Stimulated activated CD8-positive, alpha-beta memory T cell treated with anti-CD3 and anti-CD28 coated beads, Interleukin-7, amount 100 ng/mL, for 48 hours (primary cell): Measurements from ENCODE around the gene FERMT2.

Experiments
- DNase-seq, 2 donors: peaks; one replicate each; pipeline ENCODE4 v3.0.0-alpha.2; 2020; ENCODE audit warnings: low read depth in 1 of 2; ENCODE audit errors: extremely low read depth in 1 of 2

FERMT2 gene

DNA sequence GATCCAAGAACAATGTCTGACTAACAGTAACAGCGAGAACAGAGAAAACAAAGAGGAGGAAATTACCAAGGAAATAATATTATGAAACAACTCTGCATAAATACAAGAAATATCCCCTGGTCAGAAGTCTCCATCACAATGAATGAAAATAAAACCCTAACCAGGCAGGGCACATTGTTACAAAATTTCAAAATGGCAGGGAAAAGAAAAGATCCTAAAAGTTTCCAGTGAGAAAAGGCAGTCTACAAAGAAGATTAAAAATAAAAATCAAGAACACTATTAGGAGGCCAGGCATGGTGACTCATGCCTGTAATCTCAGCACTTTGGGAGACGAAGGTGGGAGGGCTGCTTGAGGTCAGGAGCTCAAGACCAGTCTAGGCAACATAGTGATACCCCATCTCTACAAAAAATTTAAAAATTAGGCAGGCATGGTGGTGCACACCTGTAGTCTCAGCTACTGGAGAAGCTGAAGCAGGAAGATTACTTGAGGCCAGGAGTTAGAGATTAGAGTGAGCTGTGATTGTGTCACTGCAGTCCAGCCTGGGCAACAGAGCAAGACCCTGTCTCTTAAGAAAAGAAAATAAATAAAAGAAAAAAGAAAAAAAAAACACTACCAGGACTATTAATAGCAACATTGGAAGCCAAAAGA lies 47.8 kb downstream of the FERMT2 start:
- no peak for DNase-seq

DNA sequence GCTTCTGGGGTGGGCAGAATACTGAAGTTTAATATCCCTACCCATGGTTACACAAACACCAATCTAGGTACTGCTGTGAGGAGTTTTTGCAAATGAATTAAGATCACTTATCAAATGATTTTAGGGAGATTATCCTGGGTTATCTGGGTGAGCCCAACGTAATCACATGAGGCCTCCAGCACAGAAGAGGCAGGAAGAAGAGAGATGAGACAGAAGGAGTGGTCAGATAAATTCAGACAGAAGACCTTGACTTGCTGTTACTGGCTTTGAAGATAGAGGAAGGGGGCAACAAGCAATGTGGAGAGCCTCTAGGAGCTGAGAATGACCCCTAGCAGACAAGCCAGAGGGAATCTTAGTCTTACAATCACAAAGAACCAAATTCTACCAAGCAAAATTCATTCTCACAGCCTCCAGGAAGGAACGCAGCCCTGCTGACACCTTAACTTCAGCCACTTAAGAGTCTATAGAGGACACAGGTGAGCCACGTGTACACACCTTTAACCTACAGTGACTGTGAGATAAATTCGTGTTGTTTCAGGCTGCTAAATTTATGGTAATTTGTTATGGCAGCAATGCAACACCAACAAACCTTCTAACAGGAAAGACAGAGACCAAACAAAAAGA lies 49.4 kb downstream of the FERMT2 start:
- no peak for DNase-seq

DNA sequence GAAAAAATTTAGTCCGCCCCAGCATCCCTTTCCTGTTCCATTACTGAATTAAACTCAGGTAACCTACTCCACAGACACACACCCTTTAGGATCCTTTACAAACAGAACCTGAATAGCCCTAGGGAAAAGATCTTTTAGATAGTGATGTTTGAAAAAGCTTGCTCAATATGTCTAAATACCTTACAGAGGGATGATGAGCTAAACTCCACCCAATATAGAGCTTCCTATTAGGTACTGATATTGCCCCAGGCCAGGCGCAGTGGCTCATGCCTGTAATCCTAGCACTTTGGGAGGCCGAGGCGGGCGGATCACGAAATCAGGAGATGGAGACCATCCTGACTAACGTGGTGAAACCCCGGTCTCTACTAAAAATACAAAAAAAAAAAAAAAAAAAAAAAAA lies 50.1 kb downstream of the FERMT2 start:
- no peak for DNase-seq

DNA sequence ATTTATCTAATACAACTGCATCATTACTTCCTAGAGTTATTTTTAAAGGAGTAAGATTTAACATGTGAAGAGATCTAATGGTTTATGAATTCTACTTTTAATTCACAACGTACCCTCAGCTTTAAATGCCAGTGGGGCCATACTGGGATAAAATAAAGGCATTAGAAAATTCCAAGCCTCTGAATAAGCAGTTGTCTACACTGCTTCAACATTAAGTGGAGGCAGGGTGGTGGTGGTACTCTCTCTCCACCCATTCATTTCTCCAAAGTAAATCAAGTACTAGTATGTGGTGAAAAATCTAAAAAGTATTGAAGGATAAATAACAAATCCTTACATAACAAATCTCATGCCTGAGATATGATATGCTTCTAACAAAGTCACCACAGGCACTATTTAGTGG lies 52.4 kb downstream of the FERMT2 start:
- no peak for DNase-seq

DNA sequence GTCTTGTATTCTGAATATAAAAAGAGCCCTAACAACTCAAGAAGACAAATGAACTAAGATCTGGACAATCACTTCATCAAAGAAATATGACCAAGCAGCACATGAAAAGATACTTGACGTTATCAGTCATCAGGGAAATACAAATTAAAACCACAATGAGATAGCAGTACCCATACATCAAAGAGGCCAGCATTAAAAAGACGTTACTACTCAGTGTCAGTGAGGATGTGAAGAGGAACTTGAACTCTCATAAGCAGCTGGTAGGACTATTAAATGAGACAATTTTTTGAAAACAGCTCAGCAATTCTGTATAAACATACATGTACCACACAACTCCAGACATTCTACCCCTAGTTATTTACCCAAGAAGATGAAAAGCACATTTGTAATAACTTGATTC lies 55.9 kb downstream of the FERMT2 start:
- DNase-seq: no peak

DNA sequence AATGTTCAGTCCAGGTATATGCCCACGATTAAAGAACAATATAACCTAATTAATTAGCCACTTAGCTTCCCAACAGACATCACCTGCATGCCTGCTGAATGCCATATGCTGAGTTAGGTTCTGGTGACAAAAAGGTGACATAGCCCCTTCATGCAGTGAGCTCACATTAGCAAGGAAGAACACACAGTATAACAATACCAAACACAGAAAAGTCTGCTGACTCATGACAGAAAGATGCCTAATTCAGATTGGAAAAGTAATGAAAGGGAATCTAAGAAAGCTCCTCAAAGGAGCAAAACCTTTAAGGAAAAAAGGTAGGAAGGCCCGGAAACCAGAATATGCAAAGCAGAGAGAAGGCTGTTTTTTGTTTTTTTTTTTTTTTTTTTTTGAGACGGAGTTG lies 59.0 kb downstream of the FERMT2 start:
- DNase-seq: no peak

DNA sequence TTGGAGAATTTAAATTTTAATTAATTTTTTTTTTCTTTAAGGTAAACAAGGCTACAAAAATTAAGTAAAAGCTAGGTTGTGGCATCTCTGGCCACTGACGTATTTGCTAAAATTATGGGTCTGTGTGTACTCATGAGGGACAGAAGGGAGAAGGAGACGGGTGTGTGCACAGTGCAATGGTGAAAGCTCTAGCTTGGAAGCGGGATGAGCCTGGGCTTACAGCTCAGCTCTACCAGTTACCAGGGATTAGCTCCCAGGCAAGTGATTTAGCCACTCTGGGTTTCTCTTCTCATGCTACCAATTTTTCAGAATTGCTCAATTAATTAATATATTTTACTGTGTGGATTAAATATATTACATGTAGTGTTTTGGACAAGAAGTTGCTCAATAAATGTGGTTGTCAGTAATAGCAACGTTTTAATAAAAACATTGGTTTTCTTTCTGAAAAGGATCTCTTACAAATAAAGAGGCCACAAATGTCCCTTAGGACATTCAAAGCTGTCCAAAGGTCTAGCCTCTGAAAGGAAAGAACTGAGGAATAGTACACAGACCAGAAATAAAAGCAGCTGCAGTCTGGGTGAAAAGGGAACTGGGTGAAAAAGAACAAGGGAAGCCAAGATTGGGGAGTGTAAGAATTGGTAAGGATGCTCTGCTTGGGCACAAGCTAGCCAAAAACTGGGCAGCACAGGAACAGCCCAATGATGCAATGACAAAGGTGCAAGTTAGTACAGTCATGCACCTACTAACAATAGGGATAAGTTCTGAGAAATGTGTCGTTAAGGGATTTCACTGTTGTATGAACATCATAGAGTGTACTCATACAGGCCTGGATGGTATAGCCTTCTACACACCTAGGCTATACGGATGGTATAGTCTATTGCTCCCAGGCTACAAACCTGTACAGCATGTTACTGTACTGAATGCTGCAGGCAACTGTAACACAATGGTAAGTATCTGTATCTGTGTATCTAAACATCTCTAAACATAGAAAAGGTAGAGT lies 61.7 kb downstream of the FERMT2 start:
- DNase-seq: no peak

DNA sequence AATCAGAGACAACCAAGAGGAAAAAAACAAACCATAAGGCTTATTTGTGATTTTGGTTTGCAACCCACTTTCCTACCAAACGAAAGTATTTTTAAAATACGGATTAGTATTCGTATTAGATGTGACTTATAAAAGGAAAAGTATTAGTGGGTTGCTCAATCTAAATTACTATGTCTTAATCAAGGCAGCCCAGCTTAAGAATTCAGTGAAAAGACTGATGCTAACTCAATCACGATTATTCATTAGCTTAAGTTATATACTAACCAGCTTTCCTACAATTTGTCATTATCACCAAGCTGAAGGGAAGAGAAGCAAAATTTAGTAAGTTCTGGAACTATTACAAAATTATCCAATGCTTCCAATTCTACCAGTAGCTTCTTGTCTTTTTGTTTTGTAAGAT lies 62.7 kb downstream of the FERMT2 start:
- DNase-seq: no peak

DNA sequence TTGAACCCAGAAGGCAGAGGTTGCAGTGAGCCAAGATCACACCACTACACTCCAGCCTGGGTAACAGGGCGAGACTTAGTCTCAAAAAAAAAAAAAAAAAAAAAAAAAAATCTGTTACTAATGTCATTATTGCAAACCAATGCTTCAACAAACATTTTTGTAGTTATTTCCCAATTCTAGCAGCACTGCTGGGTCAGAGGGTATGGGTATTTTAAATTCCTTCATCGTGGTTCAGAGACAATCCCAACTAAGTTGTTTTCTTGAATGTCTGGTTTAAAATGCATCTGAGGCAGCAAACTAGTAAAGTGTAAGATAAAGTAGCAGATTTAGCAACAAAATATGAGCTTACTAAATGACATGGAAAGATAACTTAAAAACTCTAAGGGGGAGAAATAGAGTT lies 65.6 kb downstream of the FERMT2 start:
- DNase-seq: no peak

DNA sequence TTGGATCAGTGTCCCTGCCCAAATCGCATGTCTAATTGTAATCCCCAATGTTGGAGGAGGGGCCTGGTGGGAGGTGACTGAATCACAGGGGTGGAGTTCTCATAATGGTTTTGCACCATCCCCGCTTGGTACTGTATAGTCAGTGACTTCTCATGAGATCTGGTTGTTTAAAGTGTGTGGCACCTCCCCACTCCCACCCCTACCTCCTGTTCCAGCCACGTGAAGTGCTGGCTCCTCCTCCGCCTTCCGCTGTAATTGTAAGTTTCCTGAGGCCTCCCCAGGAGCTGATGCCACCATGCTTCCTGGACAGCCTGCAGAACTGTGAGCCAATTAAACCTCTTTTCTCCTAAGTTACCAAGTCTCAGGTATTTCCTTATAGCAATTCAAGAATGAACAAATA lies 67.2 kb downstream of the FERMT2 start:
- no peak for DNase-seq

DNA sequence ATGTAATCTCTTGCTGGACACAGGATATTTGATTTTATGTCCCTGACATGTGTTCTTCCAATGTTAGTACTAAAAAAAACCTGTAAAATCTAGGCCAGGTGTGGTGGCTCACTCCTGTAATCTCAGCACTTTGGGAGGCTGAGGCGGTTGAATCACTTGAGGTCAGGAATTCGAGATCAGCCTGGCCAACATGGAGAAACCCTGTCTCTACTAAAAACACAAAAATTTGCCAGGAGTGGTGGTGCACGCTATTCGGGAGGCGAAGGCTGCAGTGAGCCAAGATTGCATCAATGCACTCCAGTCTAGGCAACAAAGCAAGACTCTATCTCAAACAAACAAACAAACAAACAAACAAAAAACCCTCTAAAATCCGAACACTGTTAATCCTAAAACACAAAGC lies 68.0 kb downstream of the FERMT2 start:
- DNase-seq: no peak

DNA sequence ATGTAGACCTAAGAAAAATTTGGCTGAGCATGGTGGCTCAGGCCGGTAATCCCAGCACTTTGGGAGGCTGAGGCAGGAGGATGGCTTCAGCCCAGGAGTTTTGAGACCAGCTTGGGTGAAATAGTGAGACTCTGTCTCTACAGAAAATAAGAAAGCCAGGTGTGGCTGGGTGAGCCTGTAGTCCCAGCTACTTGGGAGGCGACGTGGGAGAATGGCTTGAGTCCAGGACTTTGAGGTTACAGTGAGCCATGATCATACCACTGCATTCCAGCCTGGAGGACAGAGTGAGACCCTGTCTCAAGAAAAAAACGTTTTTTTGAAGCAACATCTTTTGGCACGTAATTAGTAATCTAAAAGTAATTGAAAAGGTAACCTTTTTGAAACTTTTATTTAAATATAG lies 70.9 kb downstream of the FERMT2 start:
- DNase-seq: no peak

DNA sequence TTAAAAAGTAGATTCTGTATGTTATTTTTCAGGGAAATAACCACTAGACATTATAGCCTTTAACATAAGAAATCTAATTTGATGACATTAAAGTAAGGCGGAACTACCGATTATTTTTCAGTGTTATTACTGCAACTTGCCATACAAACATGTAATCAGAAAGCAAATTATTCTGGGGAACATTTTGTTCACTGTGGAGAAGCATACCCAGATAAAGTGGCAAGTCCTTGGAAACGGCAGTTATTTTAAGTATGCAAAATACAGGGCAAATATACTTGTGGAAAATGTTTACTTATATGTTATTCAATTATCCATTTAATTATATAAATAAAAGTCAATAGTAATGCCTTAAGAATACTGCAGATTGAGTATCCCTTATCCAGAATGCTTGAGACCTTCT lies 71.9 kb downstream of the FERMT2 start:
- no peak for DNase-seq

DNA sequence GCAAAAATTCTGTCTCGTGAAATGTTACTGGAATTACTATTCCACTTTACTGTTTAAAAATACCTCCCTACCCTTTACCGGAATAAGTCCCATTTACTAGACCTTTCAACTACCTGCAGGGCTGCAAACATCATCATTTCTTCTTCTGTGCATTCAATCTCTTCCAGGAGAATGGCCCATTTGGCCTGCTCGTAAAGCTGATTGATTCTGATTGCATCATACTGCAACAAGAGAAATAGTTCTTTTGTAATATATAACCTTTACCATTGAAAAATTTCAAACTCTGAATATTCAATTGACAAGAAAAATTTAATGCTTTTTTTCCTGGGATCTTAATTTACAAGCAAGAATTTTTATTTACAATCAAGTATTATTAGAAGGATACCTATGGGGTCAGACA lies 72.4 kb downstream of the FERMT2 start:
- no peak for DNase-seq

DNA sequence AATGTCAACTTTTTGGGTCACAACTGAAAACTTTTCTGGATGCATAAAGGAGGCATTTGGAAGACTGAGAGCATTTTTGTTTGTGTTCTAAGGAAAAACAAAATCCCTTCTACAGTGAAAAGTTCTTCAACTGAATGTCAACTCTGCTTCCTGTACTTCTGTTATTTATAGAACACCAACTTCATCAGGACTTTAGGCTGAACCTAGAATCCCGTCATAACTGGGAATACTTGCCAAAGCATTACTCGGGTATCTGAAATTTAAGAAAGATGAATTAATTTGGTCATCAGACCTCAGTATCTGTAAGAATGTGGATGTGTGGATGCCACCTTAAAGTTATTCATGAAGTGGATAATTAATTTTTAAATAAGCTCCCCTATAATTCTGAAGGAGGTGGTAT lies 73.2 kb downstream of the FERMT2 start:
- no peak for DNase-seq

DNA sequence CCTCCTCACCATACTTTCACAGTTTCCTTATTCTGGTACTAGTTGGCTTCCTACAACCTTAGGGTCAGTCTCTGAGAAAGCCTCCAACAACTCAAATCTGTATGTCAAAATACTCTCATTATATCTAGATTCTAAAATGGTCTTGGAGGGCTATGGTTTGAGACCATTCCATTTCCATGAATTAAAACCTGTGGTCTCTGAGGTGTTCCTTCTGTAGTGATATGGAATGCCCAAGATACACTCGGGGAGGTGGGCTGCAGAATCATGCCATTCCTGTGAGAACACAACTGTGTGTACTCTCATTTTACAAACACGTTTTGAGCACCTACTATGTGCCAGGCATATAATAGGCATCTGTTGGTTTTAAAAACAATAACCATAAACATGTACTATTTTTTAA lies 74.0 kb downstream of the FERMT2 start:
- no peak for DNase-seq

DNA sequence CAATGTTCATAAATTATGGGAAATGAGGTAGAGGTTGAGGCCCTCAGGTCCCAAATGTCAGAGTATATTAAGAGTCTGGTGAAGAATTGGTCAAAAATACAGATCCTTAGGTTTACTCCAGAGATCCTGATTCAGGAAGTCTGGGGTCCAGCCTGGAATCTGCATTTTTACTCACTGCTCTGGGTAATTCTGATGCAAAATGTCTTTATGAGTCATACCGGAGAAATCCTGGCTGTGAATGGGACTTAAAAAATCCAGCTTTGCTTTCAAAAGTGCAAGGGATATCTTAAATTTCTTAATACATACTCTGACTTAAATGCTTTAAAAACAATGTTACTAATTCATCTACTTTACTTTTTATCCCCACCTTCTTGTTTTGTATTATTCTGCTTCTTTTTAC lies 74.5 kb downstream of the FERMT2 start:
- DNase-seq: no peak

DNA sequence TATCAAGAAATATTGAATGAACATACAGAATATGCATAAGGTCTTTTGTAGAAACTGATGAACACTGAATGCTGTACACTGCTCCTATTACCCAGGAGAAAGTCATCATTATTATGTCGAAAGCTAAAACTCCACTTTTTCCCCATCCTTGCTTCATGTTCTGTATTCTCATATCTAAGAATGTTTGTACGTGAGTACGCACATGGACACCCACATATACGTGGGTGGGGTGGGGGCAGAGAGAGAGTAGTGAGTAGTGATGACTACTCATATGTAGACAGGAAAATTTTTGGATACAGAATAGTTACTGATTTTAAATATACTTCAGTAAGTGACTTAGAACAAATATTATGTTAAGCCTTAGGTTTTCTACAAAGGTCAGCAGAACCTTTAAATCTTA lies 75.1 kb downstream of the FERMT2 start:
- DNase-seq: no peak

DNA sequence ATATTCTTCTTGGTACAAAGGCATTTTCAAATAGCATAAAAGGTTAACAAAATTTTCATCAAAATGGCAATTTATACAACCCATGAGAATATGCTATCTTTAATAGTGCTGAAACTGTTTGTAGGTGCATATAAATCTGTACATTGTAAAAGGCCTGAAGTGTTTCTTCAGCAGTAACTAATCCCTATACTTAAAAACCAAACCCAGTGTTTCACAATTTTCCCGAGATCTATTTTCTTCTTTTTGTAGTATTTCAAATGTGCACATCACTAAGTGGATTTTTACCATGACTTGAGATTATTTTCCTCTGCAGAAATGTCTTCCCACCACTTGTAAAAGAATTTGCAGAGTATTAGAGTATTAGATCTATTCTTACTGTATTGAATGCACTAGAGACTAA lies 76.5 kb downstream of the FERMT2 start:
- no peak for DNase-seq

DNA sequence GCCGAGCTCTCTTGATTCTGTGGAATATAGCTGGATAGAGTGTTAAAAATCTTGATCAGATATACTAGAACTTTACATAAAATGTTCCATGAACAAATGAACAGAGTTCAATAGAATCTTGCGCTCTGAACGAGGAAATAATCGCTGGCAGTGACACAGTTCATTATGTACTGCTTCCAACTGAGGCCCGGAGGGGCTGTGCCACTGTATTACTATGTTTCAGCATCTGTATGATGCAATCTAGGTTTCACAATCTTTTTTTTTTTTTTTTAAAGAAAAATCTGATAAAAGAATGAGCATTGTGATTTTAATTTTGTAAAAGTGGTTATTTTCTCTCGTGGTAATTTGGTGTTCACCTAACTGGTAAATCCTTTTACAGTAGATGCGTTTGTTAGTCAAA lies 77.2 kb downstream of the FERMT2 start:
- no peak for DNase-seq

DNA sequence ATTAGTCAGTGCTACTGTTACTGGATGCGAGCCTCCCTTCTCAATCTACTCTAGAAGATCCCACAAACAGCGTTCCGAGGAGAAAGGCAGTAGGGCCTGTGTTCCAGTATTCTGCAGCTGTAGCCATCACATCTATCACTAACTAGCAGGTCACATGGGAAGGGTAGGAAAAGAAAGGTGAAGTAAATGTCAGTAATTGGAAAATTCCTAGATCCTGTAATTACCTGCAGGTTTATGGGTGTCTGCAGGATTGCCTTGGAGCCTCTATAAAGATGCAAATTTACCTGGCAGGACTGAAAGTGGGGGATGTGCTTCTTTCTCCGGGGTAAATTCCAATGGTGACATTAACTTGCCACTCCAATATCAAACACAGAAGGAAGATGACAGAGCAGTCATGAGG lies 77.8 kb downstream of the FERMT2 start:
- DNase-seq: no peak

DNA sequence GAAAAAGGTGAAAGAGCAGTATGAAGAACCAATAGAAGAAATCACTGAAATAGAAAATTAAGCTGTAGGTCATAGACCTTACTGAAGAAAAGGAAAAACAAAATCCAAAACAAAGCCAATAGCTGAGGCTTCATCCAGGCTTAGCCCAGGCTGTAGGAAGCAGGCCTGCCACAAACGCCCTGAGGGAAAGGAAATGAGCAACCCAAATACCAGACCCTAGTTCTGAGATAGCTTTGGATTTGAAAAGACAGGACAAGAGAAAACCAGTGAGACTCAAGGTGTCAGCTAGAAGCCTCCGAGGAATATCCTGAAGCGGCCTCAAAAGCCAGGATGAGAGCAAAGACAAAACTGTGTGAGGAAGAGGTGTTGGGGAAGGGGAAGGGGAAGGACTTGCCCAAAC lies 79.2 kb downstream of the FERMT2 start:
- DNase-seq: no peak
